ENCODE measurements around the gene KLLN. TPM values are rescaled to one million over a fixed set of nuclear protein-coding genes. Genes with fewer than 3 reads are reported as not detected.
"Not testable (repeated sequence)": the region's sequence is repeated elsewhere in the genome, so short reads cannot be mapped to it uniquely, and the experiment has no call there.

KLLN gene
- total RNA-seq, 1 donor from 2014 or later, result 2.2 TPM

GRCh38 chr10:87887146-87887545 is 23.8 kb upstream of the KLLN start:
- H3K4me3 Mint-ChIP-seq, result no peak overlapping the region
- peaks cover 38% of the 10 kb centered on the region for H3K36me3 Mint-ChIP-seq
- no peak for TF ChIP-seq CTCF (conservative IDR thresholded peaks at IDR 0.05)
- no peaks in the 10 kb centered on the region for H3K27me3 Mint-ChIP-seq
- H3K9me3 Mint-ChIP-seq, result peaks cover 8% of the 10 kb centered on the region
- no peaks in the 10 kb centered on the region for H3K4me1 Mint-ChIP-seq (ENCODE audit: unreplicated experiment)
- no peak for DNase-seq (ENCODE audit: extremely low spot score, unreplicated experiment)
- H3K27ac Mint-ChIP-seq, result no peak overlapping the region

- no peak for TF ChIP-seq CTCF (conservative IDR thresholded peaks at IDR 0.05)
- no peak overlapping the region for H3K4me3 Mint-ChIP-seq
- peaks cover 43% of the 10 kb centered on the region for H3K36me3 Mint-ChIP-seq
- DNase-seq (ENCODE audit: extremely low spot score, unreplicated experiment), result no peak
- H3K27ac Mint-ChIP-seq, result no peak overlapping the region
- no peaks in the 10 kb centered on the region for H3K27me3 Mint-ChIP-seq
- H3K4me1 Mint-ChIP-seq (ENCODE audit: unreplicated experiment), result no peaks in the 10 kb centered on the region
- peaks cover 8% of the 10 kb centered on the region for H3K9me3 Mint-ChIP-seq
Observed at GRCh38 chr10:87886635-87887034, 23.3 kb upstream of the KLLN start.

GRCh38 chr10:87882555-87883294 is 19.4 kb upstream of the KLLN start:
- Mint-ChIP-seq H3K27me3 (no peaks in the 10 kb centered on the region), H3K4me1 (ENCODE audit: unreplicated experiment) (no peaks in the 10 kb centered on the region), H3K9me3 (peaks cover 15% of the 10 kb centered on the region), H3K36me3 (peaks cover 58% of the 10 kb centered on the region), H3K4me3 (no peak overlapping the region), H3K27ac (no peak overlapping the region)
- DNase-seq (ENCODE audit: extremely low spot score, unreplicated experiment), result no peak
- TF ChIP-seq CTCF (conservative IDR thresholded peaks at IDR 0.05), result no peak

- H3K9me3 Mint-ChIP-seq; H3K27me3 Mint-ChIP-seq; H3K27ac Mint-ChIP-seq; H3K4me3 Mint-ChIP-seq; DNase-seq (ENCODE audit: extremely low spot score, unreplicated experiment); H3K4me1 Mint-ChIP-seq (ENCODE audit: unreplicated experiment): not testable (repeated sequence)
- peaks cover 48% of the 10 kb centered on the region for H3K36me3 Mint-ChIP-seq
Observed at GRCh38 chr10:87881373-87882059, 18.2 kb upstream of the KLLN start.

- no peaks in the 10 kb centered on the region for H3K27me3 Mint-ChIP-seq
- H3K9me3 Mint-ChIP-seq, result peaks cover 7% of the 10 kb centered on the region
- peaks cover 39% of the 10 kb centered on the region for H3K36me3 Mint-ChIP-seq
- H3K4me3 Mint-ChIP-seq, result no peak overlapping the region
- no peak for TF ChIP-seq CTCF (conservative IDR thresholded peaks at IDR 0.05)
- no peak overlapping the region for H3K27ac Mint-ChIP-seq
- no peak for DNase-seq (ENCODE audit: extremely low spot score, unreplicated experiment)
- peaks cover 4% of the 10 kb centered on the region for H3K4me1 Mint-ChIP-seq (ENCODE audit: unreplicated experiment)
Observed at GRCh38 chr10:87880336-87880735, 17.0 kb upstream of the KLLN start.
